NCI-H146 (cell line): ENCODE measurements around the gene KRTAP10-11.
"Not testable (repeated sequence)": the region's sequence is repeated elsewhere in the genome, so short reads cannot be mapped to it uniquely, and the experiment has no call there.

Source experiments
- DNase-seq: peaks from one replicate; lab custom pipeline; 2025; lab: John Stamatoyannopoulos, UW

KRTAP10-11 gene

DNA sequence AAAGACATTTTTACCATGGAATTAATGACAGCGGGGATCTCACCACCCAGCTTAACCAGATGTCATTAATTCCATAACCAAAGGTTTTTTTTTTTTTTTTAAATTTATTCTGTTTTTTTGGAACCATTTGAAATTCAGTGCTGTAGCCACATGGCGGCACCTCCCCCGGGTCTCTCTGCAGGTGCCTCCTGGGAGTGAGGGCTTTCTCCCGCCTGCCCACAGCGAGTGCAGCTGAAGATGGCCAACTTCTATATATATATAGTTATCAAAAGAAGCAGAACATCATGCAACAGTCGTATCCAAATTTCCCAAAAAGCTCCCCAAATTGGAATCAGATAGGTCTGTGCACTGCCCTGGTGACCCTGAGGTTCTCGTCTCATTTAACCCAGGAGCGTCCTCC lies 30.7 kb upstream of the KRTAP10-11 start:
- no peak for DNase-seq

DNA sequence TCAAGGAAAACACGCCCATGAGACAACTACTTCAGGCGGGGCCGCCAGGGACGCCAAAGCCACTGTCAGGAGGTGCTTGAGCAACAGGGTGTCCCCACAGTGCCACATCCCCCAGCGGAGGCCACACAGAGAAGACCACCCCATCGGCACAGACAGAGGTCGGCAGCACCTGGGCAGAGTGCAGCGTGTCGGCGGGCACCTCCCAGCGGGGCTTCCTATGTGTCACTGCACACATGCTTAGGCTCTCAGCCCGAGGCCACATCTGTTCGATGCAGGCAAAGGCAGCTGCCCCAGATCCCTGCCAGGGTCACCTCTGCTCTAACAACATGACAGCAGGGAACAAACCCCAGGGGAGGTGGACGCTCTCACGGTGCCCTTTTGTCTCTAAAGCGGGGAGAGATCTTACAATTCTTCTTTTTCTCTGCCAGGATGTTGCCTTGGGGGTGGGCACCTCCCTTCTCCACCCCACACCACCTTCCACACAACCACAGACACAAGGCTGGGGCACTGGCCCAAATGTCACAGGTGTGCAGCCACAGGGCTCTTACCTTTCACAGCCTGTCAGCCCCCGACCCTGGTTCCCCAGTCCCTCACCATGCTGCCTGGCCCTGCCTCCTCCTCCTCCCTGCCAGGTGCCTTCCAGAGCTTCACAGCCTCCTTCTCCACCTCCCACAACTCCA lies 30.2 kb upstream of the KRTAP10-11 start:
- peak; percentile 75 for DNase-seq

DNA sequence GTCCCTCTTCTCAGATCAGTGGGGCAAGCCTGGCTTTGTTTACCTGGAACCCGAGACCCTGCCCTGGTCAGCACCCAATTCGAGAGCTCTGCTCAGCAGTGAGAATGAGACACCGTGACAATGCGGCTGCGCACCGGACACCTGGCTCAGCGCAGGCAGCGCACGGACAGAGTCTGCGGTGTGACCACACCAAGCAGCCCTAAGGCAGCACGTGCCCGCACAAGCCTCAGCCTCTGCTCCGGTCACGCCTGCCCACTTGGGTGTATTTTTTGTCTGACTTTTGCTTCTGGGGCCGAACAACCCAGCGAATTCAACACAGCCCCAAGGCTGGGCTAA lies 29.7 kb upstream of the KRTAP10-11 start:
- no peak for DNase-seq

DNA sequence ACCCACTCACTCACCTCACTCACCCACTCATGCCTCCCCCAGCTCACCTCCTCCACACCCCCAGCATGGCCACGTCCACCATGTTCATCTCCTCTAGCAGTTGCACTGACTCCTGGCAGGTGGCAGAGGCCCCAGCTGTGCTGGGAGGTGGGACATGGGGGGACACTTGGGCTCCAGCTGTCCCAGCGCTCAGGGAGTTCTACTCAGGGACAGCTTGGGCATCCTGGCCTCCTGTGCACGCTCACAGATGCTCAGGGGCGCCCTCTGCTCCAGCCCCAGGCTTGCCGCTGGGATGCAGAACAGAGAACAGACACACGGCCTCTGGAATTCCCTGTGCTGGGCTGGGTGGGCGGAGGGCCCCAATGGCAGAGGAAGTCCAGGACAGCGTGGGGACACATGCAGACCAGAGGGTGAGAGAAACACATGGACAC lies 29.1 kb upstream of the KRTAP10-11 start:
- DNase-seq, result no peak

DNA sequence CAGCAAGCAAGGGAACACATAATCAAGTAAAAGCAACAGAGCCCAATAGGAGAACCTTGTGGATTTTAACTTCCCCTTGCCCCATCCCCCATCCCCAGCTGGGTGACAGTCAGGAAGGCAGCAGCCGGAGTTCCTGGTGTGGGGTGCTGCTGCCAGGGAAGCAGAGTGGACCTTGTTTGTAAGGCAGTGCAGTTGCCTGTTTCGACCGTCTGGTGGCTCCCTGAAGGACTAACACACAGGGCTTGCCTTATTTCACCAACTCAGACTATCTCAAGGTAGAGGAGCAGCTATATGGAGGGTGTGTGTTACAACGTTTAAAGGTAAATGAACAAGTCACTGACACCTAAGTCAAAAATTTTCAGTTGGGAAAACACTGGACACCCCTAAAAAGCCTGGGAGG lies 27.7 kb upstream of the KRTAP10-11 start:
- no peak for DNase-seq

DNA sequence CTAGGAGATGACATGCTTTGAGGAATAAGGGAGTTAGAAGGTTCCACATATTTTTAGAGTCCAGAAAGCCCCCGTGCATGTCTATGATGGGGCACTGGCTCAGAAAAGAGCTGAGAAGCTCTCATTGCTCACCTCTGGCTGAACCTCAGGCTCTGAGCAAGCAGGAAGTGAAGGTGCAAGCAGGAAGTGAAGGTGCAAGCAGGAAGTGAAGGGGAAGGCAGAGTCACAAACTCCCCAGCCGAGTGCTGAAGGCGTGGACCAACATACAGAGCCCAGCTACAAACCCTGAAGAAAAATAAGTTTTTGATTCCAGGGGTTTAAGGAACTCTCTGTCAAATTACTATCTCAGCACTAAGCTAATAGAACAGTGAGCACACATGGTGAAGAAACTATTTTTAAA lies 27.3 kb upstream of the KRTAP10-11 start:
- no peak for DNase-seq

DNA sequence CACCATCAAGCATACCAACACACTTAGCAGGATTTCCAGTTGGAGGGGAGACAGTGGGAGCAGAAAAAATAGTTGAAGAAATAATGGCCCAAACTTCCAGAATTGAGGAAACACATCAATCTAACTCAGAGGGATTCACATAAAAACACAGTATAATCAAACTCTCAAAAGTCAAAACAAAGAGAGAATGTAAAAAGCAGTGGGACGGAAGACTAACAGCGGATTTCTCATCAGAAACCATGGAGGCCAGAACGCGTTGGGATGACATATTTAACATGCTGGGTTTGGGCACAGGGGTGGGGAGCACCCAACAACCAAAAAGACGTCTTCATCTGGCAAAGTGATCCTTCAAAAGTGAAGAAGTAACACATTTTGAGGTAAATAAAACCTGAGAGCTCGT lies 26.3 kb upstream of the KRTAP10-11 start:
- DNase-seq, result no peak

DNA sequence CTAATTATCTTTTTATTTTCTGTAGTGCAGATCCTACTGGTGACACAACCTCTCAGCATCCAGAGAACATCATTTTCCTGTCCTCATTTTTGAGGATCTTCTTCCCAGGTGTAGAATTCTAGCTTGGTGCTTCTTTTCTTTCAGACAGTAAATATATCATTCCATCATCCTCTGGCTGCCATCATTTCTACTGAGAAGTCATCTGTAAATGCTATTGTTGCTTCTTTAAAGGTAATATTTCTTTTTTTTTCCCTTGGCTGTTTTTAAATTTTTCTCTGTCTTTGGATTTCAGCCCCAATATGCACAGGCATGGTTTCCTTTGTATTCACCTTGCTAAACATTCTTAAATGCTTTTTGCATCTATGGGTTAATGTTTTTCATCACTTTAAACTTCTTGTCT lies 22.6 kb upstream of the KRTAP10-11 start:
- no peak for DNase-seq

DNA sequence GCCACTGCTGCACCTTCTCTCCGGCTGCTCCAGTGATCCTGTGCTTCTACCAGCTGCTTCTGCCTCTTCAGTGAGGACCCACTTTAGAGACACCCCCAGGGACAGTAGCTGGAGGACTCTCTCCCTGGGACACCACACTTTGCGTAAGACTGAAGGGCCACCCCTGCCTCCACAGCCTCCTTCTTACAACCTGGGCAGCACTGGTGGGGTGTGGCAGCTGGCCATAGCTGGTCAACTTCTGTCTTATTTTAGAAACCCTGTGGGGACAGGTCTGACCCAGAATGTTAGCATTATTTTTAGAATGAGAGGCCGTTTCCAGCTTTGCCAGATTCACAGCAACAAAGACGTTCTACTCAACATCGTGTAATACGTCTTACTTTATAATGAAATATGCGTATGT lies 20.5 kb upstream of the KRTAP10-11 start:
- no peak for DNase-seq

DNA sequence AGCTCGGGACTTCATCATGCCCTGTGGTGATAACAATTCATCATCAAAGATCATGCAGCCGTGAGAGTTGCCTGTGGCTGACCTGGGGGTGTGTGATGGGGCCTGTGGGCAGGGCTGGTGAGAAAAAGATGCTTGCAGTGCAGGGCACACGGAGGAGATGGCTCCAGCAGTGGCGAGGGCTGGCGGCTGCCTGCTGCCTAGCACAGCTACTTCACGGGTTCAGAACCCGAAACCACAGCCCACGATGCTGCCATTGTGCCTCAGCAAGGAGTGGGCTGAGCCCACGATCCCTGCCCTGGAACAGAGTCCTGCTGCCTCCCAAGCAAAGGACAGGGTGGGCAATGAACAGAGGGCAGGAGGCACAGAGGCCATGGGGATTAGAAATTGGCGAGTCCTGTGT lies 20.0 kb upstream of the KRTAP10-11 start:
- no peak for DNase-seq

DNA sequence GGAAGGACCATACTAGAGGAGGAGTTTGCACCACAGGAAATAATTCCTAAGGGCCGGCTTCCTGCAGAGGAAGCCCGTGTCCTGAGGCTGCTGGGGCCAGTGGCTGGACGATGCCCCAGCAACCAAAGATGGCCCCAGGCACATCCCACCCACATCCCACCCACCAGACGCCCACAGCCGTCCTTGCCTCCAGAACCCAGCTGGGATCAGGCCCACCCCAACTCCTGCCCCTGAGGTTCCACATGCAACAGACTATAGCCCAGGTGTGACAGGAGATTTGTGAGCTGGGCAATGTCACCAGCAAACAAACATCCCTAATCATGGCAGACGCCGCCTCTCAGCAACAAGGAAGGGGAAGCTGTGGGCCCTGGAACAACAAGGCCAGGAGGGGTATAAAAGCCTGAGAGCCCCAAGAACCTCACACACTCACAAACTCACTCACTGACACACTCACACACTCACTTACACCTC lies 19.5 kb upstream of the KRTAP10-11 start, which contains the start of gene KRTAP10-9:
Gene KRTAP10-9 (plus strand): TSS at position 421 of the 471 bp plus-strand sequence. CDS start 79 bp downstream, outside the sequence.
- peak; percentile 80 for DNase-seq

DNA sequence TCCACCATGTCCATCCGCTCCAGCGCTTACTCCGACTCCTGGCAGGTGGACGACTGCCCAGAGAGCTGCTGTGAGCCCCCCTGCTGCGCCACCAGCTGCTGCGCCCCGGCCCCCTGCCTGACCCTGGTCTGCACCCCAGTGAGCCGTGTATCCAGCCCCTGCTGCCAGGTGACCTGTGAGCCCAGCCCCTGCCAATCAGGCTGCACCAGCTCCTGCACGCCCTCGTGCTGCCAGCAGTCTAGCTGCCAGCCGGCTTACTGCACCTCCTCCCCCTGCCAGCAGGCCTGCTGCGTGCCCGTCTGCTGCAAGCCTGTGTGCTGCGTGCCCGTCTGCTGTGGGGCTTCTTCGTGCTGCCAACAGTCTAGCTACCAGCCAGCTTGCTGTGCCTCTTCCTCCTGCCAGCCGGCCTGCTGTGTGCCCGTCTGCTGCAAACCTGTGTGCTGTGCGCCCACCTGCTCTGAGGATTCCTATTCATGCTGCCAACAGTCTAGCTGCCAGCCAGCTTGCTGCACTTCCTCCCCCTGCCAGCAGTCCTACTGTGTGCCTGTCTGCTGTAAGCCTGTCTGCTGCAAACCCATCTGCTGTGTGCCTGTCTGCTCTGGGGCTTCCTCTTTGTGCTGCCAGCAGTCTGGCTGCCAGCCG lies 18.9 kb upstream of the KRTAP10-11 start:
- DNase-seq, result peak; percentile 80

DNA sequence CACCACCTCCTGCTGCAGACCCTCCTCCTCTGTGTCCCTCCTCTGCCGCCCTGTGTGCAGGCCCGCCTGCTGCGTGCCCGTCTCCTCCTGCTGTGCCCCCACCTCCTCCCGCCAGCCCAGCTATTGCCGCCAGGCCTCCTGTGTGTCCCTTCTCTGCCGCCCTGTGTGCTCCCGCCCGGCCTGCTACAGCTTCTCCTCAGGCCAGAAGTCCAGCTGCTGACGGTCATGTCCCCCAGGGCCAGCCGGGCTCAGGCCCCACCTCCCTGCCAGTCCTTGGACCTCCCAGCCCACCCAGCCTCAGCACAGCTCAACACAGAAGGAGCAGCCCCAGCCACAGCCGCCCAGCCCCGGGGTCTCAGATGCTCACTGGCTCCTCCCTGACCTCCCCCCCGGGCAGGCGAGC lies 18.4 kb upstream of the KRTAP10-11 start:
- peak; percentile 64 for DNase-seq

DNA sequence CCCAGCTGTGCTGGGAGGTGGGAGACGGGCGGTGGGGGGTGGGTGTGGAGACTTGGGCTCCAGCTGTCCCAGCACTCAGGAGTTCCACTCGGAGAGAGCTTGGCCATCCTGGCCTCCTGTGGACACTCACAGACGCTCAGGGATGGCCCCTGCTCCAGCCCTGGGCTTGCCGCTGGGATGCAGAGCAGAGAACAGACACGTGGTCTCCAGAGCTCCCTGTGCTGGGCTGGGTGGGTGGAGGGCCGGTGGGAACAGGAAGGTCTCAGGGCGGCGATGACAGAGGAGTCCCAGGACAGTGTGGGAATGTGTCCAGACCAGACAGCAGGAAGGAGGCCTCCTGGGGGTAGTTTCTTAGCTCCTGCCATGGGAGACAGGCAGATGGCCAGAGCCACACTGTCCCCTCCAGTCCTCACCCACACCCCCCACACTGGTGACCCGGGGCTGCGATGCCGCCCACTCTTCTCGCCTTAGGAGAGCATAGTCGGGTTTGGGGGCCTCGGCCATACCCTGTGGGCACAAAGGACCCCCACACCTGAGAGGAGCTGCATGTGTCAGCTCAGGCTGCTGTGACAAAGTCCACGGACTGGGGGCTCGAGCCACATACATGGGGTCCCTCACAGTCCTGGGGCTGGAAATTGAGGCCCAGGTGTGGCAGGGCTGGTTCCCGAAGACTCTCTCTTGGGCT lies 17.4 kb upstream of the KRTAP10-11 start:
- no peak for DNase-seq

DNA sequence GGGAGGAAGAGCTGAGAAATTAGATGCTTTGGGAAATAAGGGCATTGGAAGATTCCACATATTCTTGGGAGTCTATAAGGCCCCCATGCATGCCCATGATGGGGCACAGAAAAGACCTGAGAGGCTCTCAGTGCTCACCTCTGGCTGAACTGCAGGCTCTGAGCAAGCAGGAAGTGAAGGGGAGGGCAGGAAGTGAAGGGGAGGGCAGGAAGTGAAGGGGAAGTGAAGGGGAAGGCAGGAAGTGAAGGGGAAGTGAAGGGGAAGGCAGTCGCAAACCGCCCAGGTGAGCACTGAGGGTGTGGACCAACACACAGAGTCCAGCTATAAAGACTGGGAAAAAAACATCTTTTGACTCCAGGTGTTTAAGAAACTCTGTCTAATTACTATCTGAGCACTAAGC lies 15.8 kb upstream of the KRTAP10-11 start:
- no peak for DNase-seq

DNA sequence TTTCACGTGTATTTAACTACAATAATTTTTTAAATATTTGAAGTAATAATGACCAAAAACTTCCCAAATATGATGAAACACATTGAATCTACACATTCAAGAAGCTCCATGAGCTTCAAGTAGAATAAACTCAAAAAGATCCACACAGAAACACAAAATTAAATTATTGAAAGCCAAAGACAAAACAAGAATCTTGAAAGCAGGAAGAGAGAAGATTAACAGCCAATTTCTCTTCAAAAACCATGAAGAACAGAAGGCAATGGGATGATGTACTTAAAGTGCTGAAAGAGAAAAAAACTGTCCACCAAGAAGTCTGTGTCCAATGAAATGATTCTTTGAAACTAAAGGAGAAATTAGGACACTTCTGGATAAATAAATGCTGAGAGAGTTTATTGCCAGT lies 14.1 kb upstream of the KRTAP10-11 start:
- DNase-seq, result no peak

DNA sequence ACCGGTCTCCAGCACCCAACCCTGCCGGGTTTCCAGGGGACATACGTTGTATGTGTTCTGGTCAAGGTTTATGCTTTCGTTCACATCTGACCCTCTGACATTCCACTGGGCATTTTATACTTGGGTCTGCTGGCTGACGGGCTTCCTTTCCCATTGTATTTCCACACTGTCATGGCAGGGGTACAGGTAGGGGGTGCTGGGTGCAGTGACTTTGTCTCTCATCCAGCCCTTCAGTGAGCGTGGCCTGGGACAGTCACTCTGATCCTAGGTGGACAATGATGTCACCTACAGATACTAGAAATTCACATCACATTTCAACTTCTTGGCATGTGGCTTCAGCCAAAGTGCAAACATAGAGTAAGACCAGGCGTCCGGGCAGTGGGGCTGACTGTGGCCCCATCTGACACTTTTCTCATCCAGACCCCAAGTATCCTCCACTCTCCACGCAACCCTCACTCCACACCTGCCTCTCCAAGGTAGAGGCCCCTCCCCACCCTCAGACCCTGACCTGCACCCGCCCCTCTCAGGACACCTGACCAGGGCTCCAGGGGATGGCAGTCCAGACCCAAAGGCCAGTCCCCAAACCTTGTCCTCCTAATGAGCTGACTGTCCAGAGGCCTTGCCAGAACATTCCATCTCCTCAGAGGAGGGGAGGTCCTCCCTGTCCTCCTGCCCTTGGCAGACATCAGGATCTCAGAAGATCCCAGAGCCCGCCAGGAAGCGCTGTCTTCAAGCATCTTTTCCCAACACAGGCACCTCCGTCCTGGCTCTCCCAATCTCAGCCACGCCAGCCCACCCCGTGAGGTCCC lies 9.8 kb upstream of the KRTAP10-11 start:
- no peak for DNase-seq

DNA sequence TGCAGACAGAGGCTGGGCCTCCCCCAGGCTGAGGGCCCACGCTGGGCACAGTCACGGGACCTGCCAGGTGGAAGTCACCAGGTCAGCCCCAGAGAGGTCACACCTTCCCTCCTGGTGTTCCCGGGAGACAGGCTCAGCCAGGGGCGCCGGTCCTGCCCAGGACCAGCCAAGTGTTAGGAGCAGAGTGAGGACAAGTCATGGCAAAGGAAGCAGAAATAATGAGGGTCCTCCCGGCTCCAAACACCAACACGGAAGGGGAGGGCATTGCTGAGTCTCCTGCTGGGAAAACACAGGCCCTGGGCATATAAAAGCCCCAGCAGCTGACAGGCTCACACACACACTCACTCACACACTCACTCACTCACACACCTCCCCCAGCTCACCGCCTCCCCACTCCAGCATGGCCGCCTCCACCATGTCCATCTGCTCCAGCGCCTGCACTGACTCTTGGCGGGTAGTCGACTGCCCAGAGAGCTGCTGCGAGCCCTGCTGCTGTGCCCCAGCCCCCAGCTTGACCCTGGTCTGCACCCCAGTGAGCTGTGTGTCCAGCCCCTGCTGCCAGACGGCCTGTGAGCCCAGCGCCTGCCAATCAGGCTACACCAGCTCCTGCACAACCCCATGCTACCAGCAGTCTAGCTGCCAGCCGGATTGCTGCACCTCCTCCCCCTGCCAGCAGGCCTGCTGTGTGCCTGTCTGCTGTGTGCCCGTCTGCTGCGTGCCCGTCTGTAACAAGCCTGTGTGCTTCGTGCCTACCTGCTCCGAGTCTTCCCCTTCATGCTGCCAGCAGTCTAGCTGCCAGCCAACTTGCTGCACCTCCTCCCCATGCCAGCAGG lies 9.0 kb upstream of the KRTAP10-11 start, which contains the start of gene KRTAP10-10:
Gene KRTAP10-10 (plus strand): TSS at position 339 of the 833 bp plus-strand sequence. CDS start 62 bp downstream, at position 401.
- peak; percentile 64 for DNase-seq

DNA sequence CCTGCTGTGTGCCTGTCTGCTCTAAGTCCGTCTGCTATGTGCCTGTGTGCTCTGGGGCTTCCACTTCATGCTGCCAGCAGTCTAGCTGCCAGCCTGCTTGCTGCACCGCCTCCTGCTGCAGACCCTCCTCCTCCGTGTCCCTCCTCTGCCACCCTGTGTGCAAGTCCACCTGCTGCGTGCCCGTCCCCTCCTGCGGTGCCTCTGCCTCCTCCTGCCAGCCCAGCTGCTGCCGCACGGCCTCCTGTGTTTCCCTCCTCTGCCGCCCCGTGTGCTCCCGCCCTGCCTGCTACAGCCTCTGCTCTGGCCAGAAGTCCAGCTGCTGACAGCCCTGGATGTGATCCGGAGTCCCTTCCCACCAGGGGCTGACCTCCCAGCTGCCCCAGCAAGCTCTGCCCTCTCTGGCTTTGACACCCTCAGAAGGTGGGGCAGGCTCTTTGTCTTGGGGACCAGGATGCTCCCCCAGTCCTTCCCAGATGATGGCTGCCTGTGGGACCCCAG lies 8.3 kb upstream of the KRTAP10-11 start:
- peak; percentile 41 for DNase-seq

DNA sequence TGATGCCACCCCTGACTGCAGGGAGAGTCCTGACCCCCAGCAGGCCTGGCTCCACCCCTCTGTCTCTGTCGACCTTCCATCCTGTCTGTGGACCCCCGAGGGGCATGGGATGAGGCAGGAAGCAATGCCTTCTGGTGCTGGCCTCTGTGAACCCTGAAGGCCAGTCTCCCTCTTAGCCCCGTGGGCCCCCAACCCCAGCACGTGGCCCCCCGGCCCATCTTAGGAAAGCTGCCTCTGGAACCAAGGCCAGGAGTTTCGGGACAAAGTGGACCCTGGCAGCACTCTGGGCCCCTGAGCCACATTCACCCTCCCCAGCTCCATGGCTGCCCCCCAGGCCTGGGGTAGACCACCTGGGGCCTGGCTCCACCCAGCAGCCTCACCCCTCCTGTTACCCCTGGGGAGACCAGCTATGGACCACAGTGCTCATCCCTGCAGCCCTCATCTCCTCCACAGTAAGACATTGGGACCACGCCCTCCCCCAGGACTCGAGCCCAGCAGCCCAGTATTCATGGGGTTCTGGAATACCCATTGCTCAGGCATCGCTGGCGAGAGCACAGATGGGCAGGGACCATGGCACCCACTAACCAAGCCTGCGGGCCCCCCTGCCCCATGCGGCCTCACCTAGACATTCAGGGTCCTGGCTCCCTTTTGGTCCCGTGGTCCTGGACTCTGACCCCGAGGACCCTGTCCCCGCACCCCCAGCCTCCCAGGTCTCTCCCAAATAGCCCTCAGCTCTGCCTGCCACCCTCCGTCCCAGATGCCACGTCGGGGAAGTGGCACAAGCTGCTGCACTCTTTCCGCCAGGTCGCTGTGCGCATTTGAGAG lies 7.5 kb upstream of the KRTAP10-11 start:
- DNase-seq, result not testable (repeated sequence)
